GM13977 (cell line): ENCODE results near the gene SRRM5.

Experiments
- DNase-seq: peaks from one replicate; pipeline ENCODE4 v3.0.0; 2012; ENCODE audit warnings: low spot score
- CTCF ChIP-seq: IDR thresholded peaks from 2 replicates; pipeline ENCODE4 v1.5.1; 2012; ENCODE audit warnings: mild to moderate bottlenecking, control low read depth; ENCODE audit not compliant: insufficient read depth; ENCODE audit errors: extremely low read depth, missing control alignments
- in situ Hi-C: fragments of 300-500 bp; cut with MboI; formaldehyde crosslinking; loops from one replicate; pipeline ENCODE4 v1.12.0; 2022; ENCODE audit warnings: low sequenced_read_pairs, low pct_unique_long_range_greater_than_20kb, mixed read lengths, inconsistent platforms; ENCODE audit not compliant: unreplicated experiment

Gene SRRM5

GRCh38 chr19:43664018-43664417 is 52.1 kb downstream of the SRRM5 start:
- no peak for TF ChIP-seq CTCF
- in situ Hi-C loops, result no loop called here
- no peak for DNase-seq
